ENCODE data around the gene PLCD3.

The PLCD3 gene

GRCh38 chr17:45160447-45161287, 28.4 kb upstream of the PLCD3 start:
- Mint-ChIP-seq H3K4me1 (peaks cover 24 to 46% of the 10 kb centered on the region in 2 donors), H3K36me3 (peaks cover 15 to 28% of the 10 kb centered on the region in 2 donors), H3K4me3 (peak overlapping the region; percentile 93 to 100), H3K27ac (peak overlapping the region; percentile 100), H3K27me3 (no peaks in the 10 kb centered on the region), H3K9me3 (no peaks in the 10 kb centered on the region)
- ATAC-seq (replicated peaks) (peak; percentile 47 to 48), DNase-seq (peak; percentile 62)

GRCh38 chr17:45156242-45156641, 23.9 kb upstream of the PLCD3 start:
- DNase-seq (no peak), ATAC-seq (replicated peaks) (no peak)
- H3K4me1 Mint-ChIP-seq = peaks cover 20 to 48% of the 10 kb centered on the region in 2 donors
- H3K27ac Mint-ChIP-seq = peak overlapping the region; percentile 34
- H3K9me3 Mint-ChIP-seq = no peaks in the 10 kb centered on the region
- H3K36me3 Mint-ChIP-seq = peaks cover 7 to 24% of the 10 kb centered on the region in 2 donors
- no peaks in the 10 kb centered on the region for H3K27me3 Mint-ChIP-seq
- no peak overlapping the region for H3K4me3 Mint-ChIP-seq

GRCh38 chr17:45155483-45155882, 23.2 kb upstream of the PLCD3 start:
- ATAC-seq (replicated peaks) (no peak), DNase-seq (no peak)
- H3K9me3 Mint-ChIP-seq = no peaks in the 10 kb centered on the region
- no peaks in the 10 kb centered on the region for H3K27me3 Mint-ChIP-seq
- H3K36me3 Mint-ChIP-seq = peaks cover 5 to 23% of the 10 kb centered on the region in 2 donors
- H3K4me1 Mint-ChIP-seq = peaks cover 24 to 54% of the 10 kb centered on the region in 2 donors
- H3K27ac Mint-ChIP-seq = no peak overlapping the region
- no peak overlapping the region for H3K4me3 Mint-ChIP-seq

- Mint-ChIP-seq H3K27ac (no peak overlapping the region), H3K27me3 (no peaks in the 10 kb centered on the region), H3K4me1 (peaks cover 24 to 55% of the 10 kb centered on the region in 2 donors), H3K4me3 (no peak overlapping the region), H3K36me3 (peaks cover 5 to 23% of the 10 kb centered on the region in 2 donors), H3K9me3 (no peaks in the 10 kb centered on the region)
- DNase-seq = no peak
- ATAC-seq (replicated peaks) = no peak
Observed at GRCh38 chr17:45155029-45155428, 22.7 kb upstream of the PLCD3 start.

- Mint-ChIP-seq H3K27ac (peak overlapping the region; percentile 69), H3K4me3 (peak overlapping the region; percentile 77 to 78), H3K27me3 (peaks cover 0 to 5% of the 10 kb centered on the region in 2 donors), H3K4me1 (peaks cover 28 to 62% of the 10 kb centered on the region in 2 donors), H3K9me3 (no peaks in the 10 kb centered on the region), H3K36me3 (peaks cover 16 to 36% of the 10 kb centered on the region in 2 donors)
- DNase-seq (no peak), ATAC-seq (replicated peaks) (no peak)
Observed at GRCh38 chr17:45150911-45151809, 18.8 kb upstream of the PLCD3 start.

- Mint-ChIP-seq H3K36me3 (peaks cover 16 to 36% of the 10 kb centered on the region in 2 donors), H3K4me3 (peak overlapping the region; percentile 98), H3K4me1 (peaks cover 31 to 66% of the 10 kb centered on the region in 2 donors), H3K9me3 (no peaks in the 10 kb centered on the region), H3K27ac (peak overlapping the region; percentile 100), H3K27me3 (peaks cover 0 to 5% of the 10 kb centered on the region in 2 donors)
- ATAC-seq (replicated peaks) (no peak), DNase-seq (no peak)
Observed at GRCh38 chr17:45149669-45150664, 17.7 kb upstream of the PLCD3 start.

GRCh38 chr17:45149037-45149668, 16.8 kb upstream of the PLCD3 start:
- Mint-ChIP-seq H3K4me3 (peak overlapping the region; percentile 98), H3K27ac (peak overlapping the region; percentile 100), H3K36me3 (peaks cover 16 to 36% of the 10 kb centered on the region in 2 donors), H3K4me1 (peaks cover 32 to 73% of the 10 kb centered on the region in 2 donors), H3K9me3 (no peaks in the 10 kb centered on the region), H3K27me3 (peaks cover 0 to 5% of the 10 kb centered on the region in 2 donors)
- DNase-seq = peak; percentile 75
- ATAC-seq (replicated peaks) = peak; percentile 43 to 44

GRCh38 chr17:45148183-45149036, 16.1 kb upstream of the PLCD3 start, which contains the start of gene HEXIM1:
TSS of gene HEXIM1 (plus strand) at chr17:45148475. CDS start at chr17:45149191, 716 bp downstream.
- H3K4me1 Mint-ChIP-seq = peaks cover 38 to 81% of the 10 kb centered on the region in 2 donors
- H3K27me3 Mint-ChIP-seq = peaks cover 0 to 5% of the 10 kb centered on the region in 2 donors
- H3K9me3 Mint-ChIP-seq = no peaks in the 10 kb centered on the region
- H3K27ac Mint-ChIP-seq = peak within 1 kb of the TSS; percentile 100
- H3K4me3 Mint-ChIP-seq = peak within 1 kb of the TSS; percentile 98
- ATAC-seq (replicated peaks) = peak; percentile 78 to 80
- peaks cover 17 to 36% of the 10 kb centered on the region in 2 donors for H3K36me3 Mint-ChIP-seq
- DNase-seq = peak; percentile 98

- H3K9me3 Mint-ChIP-seq = no peaks in the 10 kb centered on the region
- peak overlapping the region; percentile 98 for H3K4me3 Mint-ChIP-seq
- DNase-seq (peak; percentile 81), ATAC-seq (replicated peaks) (peak; percentile 50 to 57)
- H3K27ac Mint-ChIP-seq = peak overlapping the region; percentile 100
- H3K4me1 Mint-ChIP-seq = peaks cover 40 to 87% of the 10 kb centered on the region in 2 donors
- peaks cover 0 to 5% of the 10 kb centered on the region in 2 donors for H3K27me3 Mint-ChIP-seq
- H3K36me3 Mint-ChIP-seq = peaks cover 17 to 36% of the 10 kb centered on the region in 2 donors
Observed at GRCh38 chr17:45147581-45148182, 15.4 kb upstream of the PLCD3 start.

GRCh38 chr17:45146890-45147580, 14.7 kb upstream of the PLCD3 start:
- Mint-ChIP-seq H3K27ac (peak overlapping the region; percentile 100), H3K4me1 (peaks cover 40 to 81% of the 10 kb centered on the region in 2 donors), H3K4me3 (peak overlapping the region; percentile 98), H3K27me3 (peaks cover 0 to 5% of the 10 kb centered on the region in 2 donors), H3K36me3 (peaks cover 17 to 36% of the 10 kb centered on the region in 2 donors), H3K9me3 (no peaks in the 10 kb centered on the region)
- ATAC-seq (replicated peaks) (peak; percentile 6 to 10), DNase-seq (no peak)

- Mint-ChIP-seq H3K9me3 (no peaks in the 10 kb centered on the region), H3K27ac (peak overlapping the region; percentile 100), H3K27me3 (peaks cover 0 to 5% of the 10 kb centered on the region in 2 donors), H3K4me1 (peaks cover 38 to 77% of the 10 kb centered on the region in 2 donors), H3K4me3 (peak overlapping the region; percentile 98), H3K36me3 (peaks cover 17 to 34% of the 10 kb centered on the region in 2 donors)
- no peak for DNase-seq
- ATAC-seq (replicated peaks) = no peak
Observed at GRCh38 chr17:45146592-45146889, 14.2 kb upstream of the PLCD3 start.

Measured in stimulated activated naive B cell treated with anti-CD40 and anti-IgM and Interleukin-4, amounts not matched to agents 10 μg/mL and 1 μg/mL and 100 μg/mL, for 72 hours (primary cell).